GM21360 (cell line): ENCODE measurements around the gene NOC4L.

Source experiments
- ATAC-seq: cut with Tn5 transposase; IDR thresholded peaks from one replicate; pipeline ENCODE4 v1.9.1; 2021; ENCODE audit warnings: mild to moderate bottlenecking, moderate library complexity; ENCODE audit not compliant: unreplicated experiment

The NOC4L gene

GRCh38 chr12:132196038-132196872 is 52.0 kb downstream of the NOC4L start:
- no peak for ATAC-seq

- ATAC-seq: no peak
Measured at GRCh38 chr12:132196873-132197390, 52.7 kb downstream of the NOC4L start.

DNA sequence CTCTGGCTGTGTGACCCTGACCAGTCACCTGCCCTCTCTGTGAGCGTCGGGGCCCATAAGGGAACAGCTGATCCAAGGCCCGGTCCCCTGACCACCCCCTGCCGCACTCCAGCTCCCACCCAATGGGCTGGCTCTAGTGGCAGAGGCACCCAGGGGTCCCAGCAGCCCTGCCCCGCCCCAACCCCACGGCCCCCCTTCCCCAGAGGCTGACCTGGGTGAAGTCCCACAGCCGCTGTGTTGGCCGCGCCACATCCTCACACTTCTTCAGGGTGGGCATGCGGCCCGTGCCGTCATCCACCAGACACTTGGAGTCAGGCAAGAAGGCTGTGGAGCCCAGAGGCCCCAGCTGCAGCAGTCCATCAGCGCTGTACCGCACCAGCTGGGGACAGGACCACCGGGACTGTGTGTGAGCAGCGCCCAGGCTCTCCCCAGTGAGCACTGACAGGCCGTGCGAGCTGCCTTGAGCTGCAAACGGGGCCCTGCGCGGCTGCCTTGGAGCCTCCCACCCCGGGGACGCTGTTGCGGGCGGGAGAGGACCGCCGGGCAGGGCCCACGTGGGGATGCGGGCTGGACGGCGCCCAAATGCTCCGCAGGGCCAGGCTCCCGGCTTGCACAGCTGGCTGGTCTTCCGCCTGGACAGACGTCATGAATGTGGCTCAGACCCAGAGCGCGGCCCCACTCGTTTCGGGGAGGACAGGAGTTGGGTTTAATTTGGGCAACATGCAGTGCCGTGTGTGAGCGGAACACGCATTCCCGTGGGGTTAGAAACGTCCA is 53.5 kb downstream of the NOC4L start:
- ATAC-seq: no peak

DNA sequence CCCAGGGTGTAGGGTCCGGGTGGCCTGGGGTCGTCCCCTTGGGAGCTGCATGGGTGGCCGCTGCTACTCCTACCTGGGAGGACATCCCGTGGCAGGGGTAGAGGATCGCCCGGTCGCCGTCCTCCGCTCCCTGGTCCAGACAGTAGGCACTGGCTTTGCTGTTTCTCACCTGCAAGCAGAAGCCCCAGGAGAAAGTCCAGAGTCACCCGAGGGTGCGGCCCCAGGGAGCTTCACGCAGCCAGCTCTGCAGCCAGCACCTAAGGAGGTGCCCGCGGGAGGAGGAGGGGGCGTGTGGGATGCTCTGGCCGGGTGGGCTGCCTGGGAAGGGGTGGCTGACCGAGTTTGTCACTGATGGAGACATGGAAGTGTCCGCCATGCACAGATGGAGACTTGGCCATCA is 54.8 kb downstream of the NOC4L start:
- ATAC-seq: no peak

DNA sequence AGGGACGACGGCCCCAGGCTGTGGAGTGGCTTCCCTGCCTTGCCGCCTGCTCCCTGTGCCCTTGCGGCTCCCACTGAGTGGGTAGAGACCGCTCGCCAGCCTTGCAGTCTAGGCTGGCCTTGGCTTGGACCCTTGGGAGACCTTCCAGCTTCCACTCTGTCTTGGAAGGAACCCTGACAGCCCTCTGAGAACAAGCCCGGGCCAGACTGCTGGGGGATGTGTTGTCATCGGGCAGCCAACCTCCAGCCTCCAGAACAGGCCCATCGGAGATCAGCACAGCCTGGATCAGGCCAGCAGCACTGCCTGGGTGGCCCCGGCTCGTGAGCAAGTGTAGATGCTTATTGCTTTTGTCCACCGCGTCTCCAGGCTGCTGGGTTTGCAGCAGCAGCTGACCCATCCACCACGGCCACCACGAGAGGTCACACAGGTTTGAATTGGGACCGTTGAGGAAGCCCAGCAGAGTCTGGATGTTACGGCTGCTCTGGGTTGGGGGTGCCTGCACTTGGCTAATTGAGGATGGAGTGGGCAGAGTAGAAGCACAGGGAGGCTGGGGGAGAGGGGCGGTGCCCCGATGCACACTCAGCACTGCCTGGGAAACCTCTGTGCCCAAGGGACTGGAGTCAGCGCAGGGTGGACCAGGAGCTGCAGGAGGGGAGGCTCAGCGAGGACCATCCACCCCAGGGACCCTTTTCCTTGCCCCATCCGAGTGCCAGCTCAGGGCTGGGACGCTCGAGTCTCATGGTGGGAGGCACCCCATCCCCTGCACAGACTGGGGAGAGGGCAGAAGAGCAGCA is 55.5 kb downstream of the NOC4L start:
- no peak for ATAC-seq

DNA sequence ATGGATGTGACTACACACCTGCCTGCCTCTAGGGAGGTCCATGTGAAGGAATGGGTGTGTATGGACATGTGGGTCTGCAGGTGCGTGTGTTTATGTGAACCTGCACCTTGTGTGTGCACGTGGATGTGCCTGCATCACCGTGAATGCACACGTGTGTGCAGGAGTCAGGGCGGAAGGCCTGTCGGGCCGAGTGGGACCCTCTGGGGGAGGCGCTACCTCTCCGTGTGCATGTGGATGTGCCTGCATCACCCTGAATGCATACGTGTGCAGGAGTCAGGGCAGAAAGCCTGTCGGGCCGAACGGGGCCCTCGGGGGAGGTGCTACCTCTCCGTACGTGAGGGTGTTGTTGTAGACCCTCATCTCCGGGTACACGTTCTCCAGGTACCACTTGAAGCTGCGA is 56.5 kb downstream of the NOC4L start:
- ATAC-seq: no peak

DNA sequence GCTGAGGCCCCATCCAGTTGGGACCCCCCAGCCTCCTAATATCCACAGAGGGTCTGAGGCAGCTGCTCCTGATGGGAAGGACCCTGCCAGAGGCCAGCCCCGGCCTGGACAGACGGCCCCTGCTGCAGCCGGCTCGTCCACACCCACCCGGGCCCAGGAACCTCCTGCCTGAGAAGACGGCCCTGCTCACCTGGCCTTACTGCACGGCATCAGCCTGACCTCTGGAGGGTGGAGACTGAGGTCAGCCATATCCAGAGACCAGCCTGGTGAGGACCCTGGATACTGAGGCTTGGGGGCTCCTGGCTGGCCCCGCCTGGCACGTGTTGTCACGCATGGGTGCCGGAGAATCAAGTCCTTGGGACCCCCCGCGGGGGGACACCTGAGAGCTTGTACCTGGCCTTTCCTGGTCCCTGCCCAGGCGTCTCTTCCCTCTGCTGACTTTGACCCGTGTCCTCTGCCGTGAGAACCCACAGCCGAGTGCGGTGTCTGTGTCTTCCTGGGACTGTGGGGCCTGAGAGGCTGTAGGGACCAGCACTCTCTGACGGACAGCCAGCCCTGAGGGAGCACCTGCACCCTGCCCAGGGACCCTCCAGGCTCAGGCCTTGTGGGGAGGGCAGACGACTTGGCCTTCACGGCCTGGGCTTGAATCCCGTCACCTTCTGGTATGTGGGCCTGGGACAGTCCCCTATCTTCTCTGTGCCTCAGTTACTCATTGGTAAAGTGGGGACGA is 57.3 kb downstream of the NOC4L start:
- ATAC-seq: no peak
